Activated CD8-positive, alpha-beta T cell treated with anti-CD3 and anti-CD28 coated beads, Interleukin-2, amount 10 ng/mL, durations not matched to agents 7 days and 5 days (primary cell): ENCODE measurements around the gene CBARP. TPM values are rescaled to one million over a fixed set of nuclear protein-coding genes. Genes with fewer than 3 reads are reported as not detected.

Source experiments
- ATAC-seq: fragments of 150-1000 bp; cut with Tn5 transposase; one replicate; pipeline ENCODE4 v1.10.0; 2021; ENCODE audit warnings: moderate library complexity
- CTCF ChIA-PET: fragments of 350-600 bp; sonication (Branson Sonifier 250); formaldehyde crosslinking; loops from one replicate; lab custom pipeline; 2021; ENCODE audit warnings: antibody characterized with exemption; lab: Charles Lee
- POLR2A ChIA-PET: fragments of 350-600 bp; sonication (Branson Sonifier 250); formaldehyde crosslinking; loops from one replicate; lab custom pipeline; 2021; ENCODE audit warnings: antibody characterized with exemption; lab: Charles Lee
- DNase-seq: peaks from one replicate; pipeline ENCODE4 v3.0.0-alpha.2; 2020
- H3K27ac Mint-ChIP-seq: one replicate; pipeline ENCODE4 v1.8.0; 2021; ENCODE audit warnings: mild to moderate bottlenecking, mixed read lengths
- H3K27me3 Mint-ChIP-seq: one replicate; pipeline ENCODE4 v1.8.0; 2021; ENCODE audit warnings: low read depth, mixed read lengths
- H3K36me3 Mint-ChIP-seq: one replicate; pipeline ENCODE4 v1.8.0; 2021; ENCODE audit warnings: low read depth, mixed read lengths
- H3K4me1 Mint-ChIP-seq: one replicate; pipeline ENCODE4 v1.8.0; 2021; ENCODE audit warnings: low read depth, mixed read lengths
- H3K4me3 Mint-ChIP-seq: one replicate; pipeline ENCODE4 v1.8.0; 2021; ENCODE audit warnings: mild to moderate bottlenecking, mixed read lengths
- H3K9me3 Mint-ChIP-seq: one replicate; pipeline ENCODE4 v1.8.0; 2022; ENCODE audit warnings: mixed read lengths; ENCODE audit not compliant: insufficient read depth
- total RNA-seq, 2 experiments: library from RNA; stranded (reverse); gene quantifications; one replicate each; pipeline ENCODE4 v1.2.3, GENCODE V29; 2021

CBARP gene
- total RNA-seq, 2 experiments from 2014 or later: 0.10 TPM; not detected in 1

- Mint-ChIP-seq H3K4me1 (peaks cover 50% of the 10 kb centered on the region), H3K9me3 (no peaks in the 10 kb centered on the region), H3K27ac (peak overlapping the region; percentile 41), H3K27me3 (no peaks in the 10 kb centered on the region), H3K4me3 (peak overlapping the region; percentile 42), H3K36me3 (peaks cover 69% of the 10 kb centered on the region)
- CTCF ChIA-PET: interaction anchor here (2.4 to 4.9 kb wide), 2 partner anchors 11 kb away, joined by 9 to 45 read pairs; no protein-coding TSS in a partner anchor
- POLR2A ChIA-PET: interaction anchor here (6.9 kb wide), 1 partner anchor 13 kb away, joined by 73 read pairs; the partner anchor contains the start of gene CIRBP
- DNase-seq: no peak
- no peak for ATAC-seq
Observed at GRCh38 chr19:1255186-1256161, 17.7 kb upstream of the CBARP start.

GRCh38 chr19:1254530-1255185 is 16.9 kb upstream of the CBARP start:
- Mint-ChIP-seq H3K27me3 (no peaks in the 10 kb centered on the region), H3K27ac (peak overlapping the region; percentile 41), H3K4me1 (peaks cover 46% of the 10 kb centered on the region), H3K9me3 (no peaks in the 10 kb centered on the region), H3K4me3 (peak overlapping the region; percentile 42), H3K36me3 (peaks cover 70% of the 10 kb centered on the region)
- ChIA-PET CTCF (interaction anchor here (2.4 to 4.9 kb wide), 2 partner anchors 10 to 12 kb away, joined by 9 to 45 read pairs; no protein-coding TSS in a partner anchor), POLR2A (interaction anchor here (6.9 kb wide), 1 partner anchor 14 kb away, joined by 73 read pairs; the partner anchor contains the start of gene CIRBP)
- DNase-seq: no peak
- no peak for ATAC-seq

GRCh38 chr19:1254081-1254527 is 16.3 kb upstream of the CBARP start:
- ATAC-seq (no peak), DNase-seq (no peak)
- Mint-ChIP-seq H3K27ac (peak overlapping the region; percentile 41), H3K27me3 (no peaks in the 10 kb centered on the region), H3K36me3 (peaks cover 66% of the 10 kb centered on the region), H3K4me3 (no peak overlapping the region), H3K9me3 (no peaks in the 10 kb centered on the region), H3K4me1 (peaks cover 40% of the 10 kb centered on the region)
- ChIA-PET CTCF (interaction anchor here (1.8 to 4.9 kb wide), 3 partner anchors 10 to 13 kb away, joined by 9 to 45 read pairs (median 29); no protein-coding TSS in a partner anchor), POLR2A (interaction anchor here (1.8 to 3.2 kb wide), 4 partner anchors 10 to 19 kb away, joined by 10 to 52 read pairs (median 10); partner anchors contain the start of gene CIRBP)

- H3K9me3 Mint-ChIP-seq: no peaks in the 10 kb centered on the region
- CTCF ChIA-PET: interaction anchor here (0.7 to 4.9 kb wide), 4 partner anchors 8 to 15 kb away, joined by 3 to 45 read pairs (median 16); partner anchors contain the start of gene CIRBP
- DNase-seq: no peak
- no peaks in the 10 kb centered on the region for H3K27me3 Mint-ChIP-seq
- H3K36me3 Mint-ChIP-seq: peaks cover 61% of the 10 kb centered on the region
- peak overlapping the region; percentile 91 for H3K4me3 Mint-ChIP-seq
- H3K27ac Mint-ChIP-seq: peak overlapping the region; percentile 79
- peaks cover 35% of the 10 kb centered on the region for H3K4me1 Mint-ChIP-seq
- no peak for ATAC-seq
- POLR2A ChIA-PET: interaction anchor here (1.2 to 3.2 kb wide), 5 partner anchors 9 to 22 kb away, joined by 3 to 52 read pairs (median 10); partner anchors contain the start of genes CIRBP and FAM174C
Observed at GRCh38 chr19:1253514-1254080, 15.8 kb upstream of the CBARP start.

GRCh38 chr19:1252821-1253513 is 15.2 kb upstream of the CBARP start:
- peak overlapping the region; percentile 81 for H3K27ac Mint-ChIP-seq
- peaks cover 30% of the 10 kb centered on the region for H3K4me1 Mint-ChIP-seq
- H3K4me3 Mint-ChIP-seq: peak overlapping the region; percentile 91
- ChIA-PET CTCF (interaction anchor here (0.7 to 4.9 kb wide), 4 partner anchors 8 to 16 kb away, joined by 3 to 45 read pairs (median 16); partner anchors contain the start of gene CIRBP), POLR2A (interaction anchor here (0.9 to 3.2 kb wide), 6 partner anchors 8 to 22 kb away, joined by 3 to 52 read pairs (median 10); partner anchors contain the start of genes CIRBP and FAM174C)
- H3K9me3 Mint-ChIP-seq: no peaks in the 10 kb centered on the region
- peak; percentile 16 for ATAC-seq
- H3K36me3 Mint-ChIP-seq: peaks cover 55% of the 10 kb centered on the region
- no peaks in the 10 kb centered on the region for H3K27me3 Mint-ChIP-seq
- DNase-seq: peak; percentile 85

- ATAC-seq (no peak), DNase-seq (peak; percentile 87)
- Mint-ChIP-seq H3K27me3 (no peaks in the 10 kb centered on the region), H3K4me3 (peak overlapping the region; percentile 91), H3K27ac (peak overlapping the region; percentile 88), H3K36me3 (peaks cover 48% of the 10 kb centered on the region), H3K9me3 (no peaks in the 10 kb centered on the region), H3K4me1 (peaks cover 26% of the 10 kb centered on the region)
- CTCF ChIA-PET: interaction anchor here (1.3 to 4.9 kb wide), 3 partner anchors 8 to 14 kb away, joined by 11 to 45 read pairs (median 29); no protein-coding TSS in a partner anchor
- POLR2A ChIA-PET: interaction anchor here (0.5 to 3.2 kb wide), 9 partner anchors 8 to 31 kb away, joined by 3 to 52 read pairs (median 9); partner anchors contain the start of genes CIRBP and FAM174C
Observed at GRCh38 chr19:1252221-1252820, 14.5 kb upstream of the CBARP start.

GRCh38 chr19:1251330-1252220 is 13.8 kb upstream of the CBARP start:
- POLR2A ChIA-PET: interaction anchor here (0.5 to 3.2 kb wide), 5 partner anchors 10 to 31 kb away, joined by 3 to 52 read pairs (median 4); partner anchors contain the start of gene CIRBP
- DNase-seq: peak; percentile 79
- H3K4me1 Mint-ChIP-seq: peaks cover 23% of the 10 kb centered on the region
- no peaks in the 10 kb centered on the region for H3K9me3 Mint-ChIP-seq
- peak overlapping the region; percentile 91 for H3K4me3 Mint-ChIP-seq
- H3K27me3 Mint-ChIP-seq: no peaks in the 10 kb centered on the region
- CTCF ChIA-PET: interaction anchor here (1.3 kb wide), 1 partner anchor 15 kb away, joined by 11 read pairs; no protein-coding TSS in a partner anchor
- peak; percentile 2 for ATAC-seq
- peak overlapping the region; percentile 88 for H3K27ac Mint-ChIP-seq
- peaks cover 45% of the 10 kb centered on the region for H3K36me3 Mint-ChIP-seq

- H3K27ac Mint-ChIP-seq: peak overlapping the region; percentile 88
- H3K4me3 Mint-ChIP-seq: peak overlapping the region; percentile 91
- DNase-seq (peak; percentile 74), ATAC-seq (no peak)
- ChIA-PET POLR2A (interaction anchor here (1.0 to 3.2 kb wide), 3 partner anchors 11 to 19 kb away, joined by 3 to 52 read pairs (median 6); partner anchors contain the start of gene CIRBP), CTCF (interaction anchor here (0.9 to 1.3 kb wide), 2 partner anchors 11 to 16 kb away, joined by 3 to 11 read pairs; no protein-coding TSS in a partner anchor)
- no peaks in the 10 kb centered on the region for H3K9me3 Mint-ChIP-seq
- peaks cover 36% of the 10 kb centered on the region for H3K36me3 Mint-ChIP-seq
- H3K4me1 Mint-ChIP-seq: peaks cover 20% of the 10 kb centered on the region
- no peaks in the 10 kb centered on the region for H3K27me3 Mint-ChIP-seq
Observed at GRCh38 chr19:1250437-1251260, 12.8 kb upstream of the CBARP start.
